Gastrocnemius medialis (tissue), 4 donors: Measurements from ENCODE around the gene WDFY4. TPM values are rescaled to one million over a fixed set of nuclear protein-coding genes. Genes with fewer than 3 reads are reported as not detected.

Source experiments
- ATAC-seq, 2 donors: fragments of 150-250 bp; one replicate each; pipeline ENCODE4 v1.9.1; 2016
- DNase-seq, 2 donors: peaks; one replicate each; pipeline ENCODE4 v3.0.0-alpha.2; 2019
- H3K27ac ChIP-seq, 4 donors: fragments of 200-600 bp; sonication (generic); 1 replicate in 1 of 4; 2 replicates in 3 of 4; pipeline ENCODE4 v1.5.1; 2016 to 2018; ENCODE audit warnings: mild to moderate bottlenecking in 2 of 4, moderate library complexity in 1 of 4
- H3K27me3 ChIP-seq, 3 donors: fragments of 200-600 bp; sonication (generic) in 2 of 3; 1 replicate in 1 of 3; 2 replicates in 2 of 3; pipeline versions ENCODE4 v1.5.1 to v1.6.0; 2016 to 2019; ENCODE audit warnings: mild to moderate bottlenecking in 1 of 3, moderate library complexity in 1 of 3
- H3K36me3 ChIP-seq, 2 donors: fragments of 200-600 bp; sonication (generic) in 1 of 2; one replicate each; pipeline ENCODE4 v1.5.1; 2017 to 2018
- H3K4me1 ChIP-seq, 2 donors: fragments of 200-600 bp; sonication (generic) in 1 of 2; one replicate each; pipeline ENCODE4 v1.5.1; 2016 to 2017; ENCODE audit warnings: mild to moderate bottlenecking in 2 of 2
- H3K4me3 ChIP-seq, 4 donors: fragments of 200-600 bp; sonication (generic) in 3 of 4; 1 replicate in 1 of 4; 2 replicates in 3 of 4; pipeline ENCODE4 v1.5.1; 2016 to 2019; ENCODE audit warnings: mild to moderate bottlenecking in 2 of 4
- H3K9me3 ChIP-seq, 3 donors: fragments of 200-600 bp; sonication (generic) in 2 of 3; 1 replicate in 1 of 3; 2 replicates in 2 of 3; pipeline ENCODE4 v1.5.1; 2016 to 2019
- CTCF ChIP-seq, 5 experiments: fragments of 450-650 bp in 3 of 5; fragments of 200-600 bp in 2 of 5; sonication (generic) in 2 of 5; IDR thresholded peaks in 4 of 5; conservative IDR thresholded peaks in 1 of 5; 1 replicate in 4 of 5; 2 replicates in 1 of 5; pipeline ENCODE4 v1.5.1; 2016 to 2019; ENCODE audit warnings: antibody characterized with exemption in 5 of 5, mild to moderate bottlenecking in 3 of 5, moderate library complexity in 3 of 5
- POLR2A ChIP-seq, 2 donors: fragments of 450-650 bp; IDR thresholded peaks; one replicate each; pipeline ENCODE4 v1.6.1; 2017; ENCODE audit warnings: antibody characterized with exemption in 2 of 2, mild to moderate bottlenecking in 2 of 2, moderate library complexity in 2 of 2
- in situ Hi-C, 4 donors: fragments of 200-750 bp; cut with MboI; loops; one replicate each; pipeline versions ENCODE4 v1.15.0 to v1.8.0; 2017; ENCODE audit warnings: low sequenced_read_pairs in 4 of 4
- intact Hi-C: fragments of 100-400 bp; cut with DNase I; formaldehyde crosslinking; loops from one replicate; pipeline ENCODE4 v1.15.1; 2023; ENCODE audit warnings: low total_unique reads
- total RNA-seq, 4 donors: library from RNA; depleted of rRNA; stranded (reverse); fragments of >200 nt; gene quantifications; one replicate each; pipeline versions ENCODE4 v1.1.0 to v1.2.3, GENCODE V29; 2016

WDFY4 gene
- total RNA-seq, 4 donors from 2014 or later, result 0.29 to 0.94 (median 0.59) TPM

DNA sequence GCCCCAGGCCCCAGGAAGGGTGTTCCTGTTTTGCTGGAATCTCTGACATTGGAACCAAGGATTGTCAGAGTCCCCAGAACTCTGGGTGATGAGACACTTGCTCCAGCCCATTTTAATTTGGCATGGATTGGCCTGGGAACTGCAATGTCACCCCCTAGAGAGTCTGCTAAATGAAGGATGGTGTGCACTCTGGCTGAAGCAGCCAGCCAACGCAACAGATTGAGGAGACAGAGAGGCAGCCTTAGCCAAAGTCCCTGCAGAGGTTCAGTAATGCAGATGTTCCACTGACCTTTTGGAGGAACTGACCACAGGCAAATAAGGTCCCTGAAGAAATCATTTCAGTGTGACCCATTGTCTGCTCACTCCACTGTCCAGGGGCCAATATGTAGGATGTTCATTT, 241.6 kb downstream of the WDFY4 start:
- Histone ChIP-seq H3K4me3 (no peak overlapping the region), H3K27me3 (no peaks in the 10 kb centered on the region), H3K4me1 (no peaks in the 10 kb centered on the region), H3K36me3 (no peaks in the 10 kb centered on the region), H3K27ac (no peak overlapping the region), H3K9me3 (no peaks in the 10 kb centered on the region)
- intact Hi-C loops, result no loop called here
- no peak for DNase-seq
- in situ Hi-C loops, result no loop called here
- TF ChIP-seq POLR2A (IDR thresholded peaks at IDR 0.05), result no peak
- TF ChIP-seq CTCF (IDR thresholded peaks at IDR 0.05 in 4 of 5, conservative IDR thresholded peaks at IDR 0.05 in 1 of 5), result no peak
- no peak for ATAC-seq

DNA sequence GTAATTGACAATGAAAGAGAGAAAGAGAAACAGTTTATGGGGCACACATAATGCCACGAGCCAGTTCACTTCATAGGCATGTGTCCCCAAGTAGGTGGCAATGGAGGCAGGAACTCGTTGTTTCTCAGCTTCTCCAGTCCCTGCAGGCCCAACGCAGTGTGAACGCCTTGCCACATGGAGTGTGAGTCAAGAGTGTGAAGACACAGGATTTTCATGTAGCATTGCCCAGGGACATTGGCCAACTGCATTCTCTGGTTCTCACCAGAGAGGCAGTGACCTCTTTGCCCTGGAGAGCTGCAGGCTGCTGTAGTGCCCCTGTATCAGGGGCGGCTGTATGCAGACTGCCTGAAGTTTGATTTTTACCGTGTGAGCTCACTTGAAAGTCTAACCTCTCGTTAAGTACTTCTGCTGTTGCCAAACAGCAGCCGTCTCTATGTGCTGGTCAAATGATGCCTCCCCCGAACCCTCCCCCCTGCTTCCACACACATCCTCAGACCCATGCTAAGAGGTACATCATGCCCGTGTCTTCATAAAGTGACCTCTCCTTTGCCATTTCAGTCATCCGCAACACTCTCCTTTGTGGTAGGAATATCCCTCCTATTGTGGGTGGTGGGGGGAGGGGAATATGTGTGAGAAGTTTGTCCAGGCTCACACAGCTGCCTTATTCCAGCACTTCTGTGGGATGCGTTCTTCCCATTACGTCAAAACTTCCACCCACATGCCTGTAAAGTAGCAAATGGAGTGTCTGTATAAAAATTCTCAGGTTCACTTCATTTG, 242.3 kb downstream of the WDFY4 start:
- H3K4me3 ChIP-seq, result no peak overlapping the region
- no peaks in the 10 kb centered on the region for H3K9me3 ChIP-seq
- TF ChIP-seq CTCF (IDR thresholded peaks at IDR 0.05 in 4 of 5, conservative IDR thresholded peaks at IDR 0.05 in 1 of 5) (no peak), POLR2A (IDR thresholded peaks at IDR 0.05) (no peak)
- ATAC-seq (no peak), DNase-seq (no peak)
- no peaks in the 10 kb centered on the region for H3K27me3 ChIP-seq
- intact Hi-C loops (no loop called here), in situ Hi-C loops (no loop called here)
- no peak overlapping the region for H3K27ac ChIP-seq
- H3K36me3 ChIP-seq, result no peaks in the 10 kb centered on the region
- H3K4me1 ChIP-seq, result no peaks in the 10 kb centered on the region

GRCh38 chr10:48929413-48929990, 244.8 kb downstream of the WDFY4 start:
- intact Hi-C loops, result no loop called here
- ATAC-seq (no peak), DNase-seq (no peak)
- H3K36me3 ChIP-seq, result no peaks in the 10 kb centered on the region
- in situ Hi-C loops, result no loop called here
- no peaks in the 10 kb centered on the region for H3K9me3 ChIP-seq
- no peak overlapping the region for H3K4me3 ChIP-seq
- no peak overlapping the region for H3K27ac ChIP-seq
- no peaks in the 10 kb centered on the region for H3K27me3 ChIP-seq
- H3K4me1 ChIP-seq, result no peaks in the 10 kb centered on the region
- TF ChIP-seq POLR2A (IDR thresholded peaks at IDR 0.05) (no peak), CTCF (IDR thresholded peaks at IDR 0.05 in 4 of 5, conservative IDR thresholded peaks at IDR 0.05 in 1 of 5) (no peak)

GRCh38 chr10:48931188-48931587, 246.5 kb downstream of the WDFY4 start:
- intact Hi-C loops, result no loop called here
- no peak overlapping the region for H3K4me3 ChIP-seq
- no peaks in the 10 kb centered on the region for H3K27me3 ChIP-seq
- no peaks in the 10 kb centered on the region for H3K36me3 ChIP-seq
- no peak overlapping the region for H3K27ac ChIP-seq
- no peak for ATAC-seq
- in situ Hi-C loops, result no loop called here
- TF ChIP-seq POLR2A (IDR thresholded peaks at IDR 0.05), result no peak
- no peak for TF ChIP-seq CTCF (IDR thresholded peaks at IDR 0.05 in 4 of 5, conservative IDR thresholded peaks at IDR 0.05 in 1 of 5)
- DNase-seq, result no peak
- no peaks in the 10 kb centered on the region for H3K4me1 ChIP-seq
- H3K9me3 ChIP-seq, result no peaks in the 10 kb centered on the region
